NCI-H1436 (cell line): ENCODE results near the gene KRT28.
"Not testable (repeated sequence)": the region's sequence is repeated elsewhere in the genome, so short reads cannot be mapped to it uniquely, and the experiment has no call there.

Source experiments
- DNase-seq: peaks from one replicate; lab custom pipeline; 2025; lab: John Stamatoyannopoulos, UW

The KRT28 gene

GRCh38 chr17:40818733-40819527, 19.2 kb upstream of the KRT28 start:
- peak; percentile 84 for DNase-seq

GRCh38 chr17:40818343-40818732, 18.6 kb upstream of the KRT28 start:
- no peak for DNase-seq

GRCh38 chr17:40817103-40817682, 17.4 kb upstream of the KRT28 start:
- DNase-seq: no peak

GRCh38 chr17:40816569-40816968, 16.8 kb upstream of the KRT28 start:
- no peak for DNase-seq

GRCh38 chr17:40815381-40815780, 15.6 kb upstream of the KRT28 start:
- DNase-seq: no peak

GRCh38 chr17:40814657-40815056, 14.9 kb upstream of the KRT28 start:
- not testable (repeated sequence) for DNase-seq

GRCh38 chr17:40813804-40814203, 14.0 kb upstream of the KRT28 start:
- DNase-seq: no peak

- no peak for DNase-seq
These were observed 12.9 kb upstream of the KRT28 start for GRCh38 chr17:40812639-40813038.

GRCh38 chr17:40810494-40810893, 10.7 kb upstream of the KRT28 start:
- no peak for DNase-seq

- no peak for DNase-seq
These were observed 10.1 kb upstream of the KRT28 start for GRCh38 chr17:40809721-40810421.

GRCh38 chr17:40806131-40806530, 6.4 kb upstream of the KRT28 start:
- DNase-seq: no peak

GRCh38 chr17:40803617-40804082, 3.9 kb upstream of the KRT28 start:
- DNase-seq: peak; percentile 83

- no peak for DNase-seq
These were observed 1.4 kb upstream of the KRT28 start for GRCh38 chr17:40801157-40801556.

- no peak for DNase-seq
These were observed 622 bp upstream of the KRT28 start for GRCh38 chr17:40800381-40800780.

GRCh38 chr17:40796846-40797245, 2.9 kb downstream of the KRT28 start:
- no peak for DNase-seq

GRCh38 chr17:40795019-40795667, 4.6 kb downstream of the KRT28 start:
- no peak for DNase-seq

- peak; percentile 4 for DNase-seq
These were observed 5.3 kb downstream of the KRT28 start for GRCh38 chr17:40794466-40794865.

GRCh38 chr17:40793832-40794231, 5.9 kb downstream of the KRT28 start:
- peak; percentile 24 for DNase-seq

- no peak for DNase-seq
These were observed 7.8 kb downstream of the KRT28 start for GRCh38 chr17:40791787-40792436.

GRCh38 chr17:40791111-40791510, 8.6 kb downstream of the KRT28 start:
- DNase-seq: no peak

GRCh38 chr17:40782450-40782849, 17.3 kb downstream of the KRT28 start, which contains the start of gene KRT27:
TSS of gene KRT27 (minus strand) at chr17:40782550. CDS start at chr17:40782493, 57 bp downstream.
- DNase-seq: no peak
